Stimulated activated CD4-positive, alpha-beta T cell treated with anti-CD3 and anti-CD28 coated beads, TNF-alpha, amount 100 ng/mL, for 1 hour (primary cell): ENCODE results near the gene LHPP.

Experiments
- DNase-seq, 3 donors: peaks; one replicate each; pipeline ENCODE4 v3.0.0-alpha.2; 2020; ENCODE audit warnings: low read depth in 3 of 3, low spot score in 1 of 3

The LHPP gene

GRCh38 chr10:124447751-124448466 is 13.7 kb upstream of the LHPP start:
- no peak for DNase-seq

DNA sequence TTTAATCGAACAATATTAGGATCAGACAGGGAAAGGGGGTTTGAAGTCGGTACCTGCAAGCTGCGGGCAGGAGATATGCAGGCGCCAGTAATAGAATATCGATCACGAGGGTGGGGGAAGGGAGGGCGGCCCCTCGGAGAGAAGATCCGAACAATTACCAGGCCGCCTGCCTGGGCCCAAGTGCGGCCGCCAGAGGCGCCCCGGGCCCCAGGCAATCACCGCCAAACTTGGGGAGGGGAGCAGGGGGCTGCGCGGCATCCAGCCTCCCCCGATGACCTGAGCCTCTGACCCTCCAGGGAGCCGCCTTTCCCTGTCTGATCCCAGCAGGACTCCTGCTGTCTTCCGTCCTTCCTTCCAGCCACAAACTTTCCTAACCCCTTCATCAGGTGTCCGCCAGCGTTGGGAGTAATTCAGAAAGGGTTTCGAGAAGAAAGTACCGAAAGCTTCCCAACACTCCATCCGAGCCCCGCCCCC is 12.9 kb upstream of the LHPP start:
- no peak for DNase-seq

DNA sequence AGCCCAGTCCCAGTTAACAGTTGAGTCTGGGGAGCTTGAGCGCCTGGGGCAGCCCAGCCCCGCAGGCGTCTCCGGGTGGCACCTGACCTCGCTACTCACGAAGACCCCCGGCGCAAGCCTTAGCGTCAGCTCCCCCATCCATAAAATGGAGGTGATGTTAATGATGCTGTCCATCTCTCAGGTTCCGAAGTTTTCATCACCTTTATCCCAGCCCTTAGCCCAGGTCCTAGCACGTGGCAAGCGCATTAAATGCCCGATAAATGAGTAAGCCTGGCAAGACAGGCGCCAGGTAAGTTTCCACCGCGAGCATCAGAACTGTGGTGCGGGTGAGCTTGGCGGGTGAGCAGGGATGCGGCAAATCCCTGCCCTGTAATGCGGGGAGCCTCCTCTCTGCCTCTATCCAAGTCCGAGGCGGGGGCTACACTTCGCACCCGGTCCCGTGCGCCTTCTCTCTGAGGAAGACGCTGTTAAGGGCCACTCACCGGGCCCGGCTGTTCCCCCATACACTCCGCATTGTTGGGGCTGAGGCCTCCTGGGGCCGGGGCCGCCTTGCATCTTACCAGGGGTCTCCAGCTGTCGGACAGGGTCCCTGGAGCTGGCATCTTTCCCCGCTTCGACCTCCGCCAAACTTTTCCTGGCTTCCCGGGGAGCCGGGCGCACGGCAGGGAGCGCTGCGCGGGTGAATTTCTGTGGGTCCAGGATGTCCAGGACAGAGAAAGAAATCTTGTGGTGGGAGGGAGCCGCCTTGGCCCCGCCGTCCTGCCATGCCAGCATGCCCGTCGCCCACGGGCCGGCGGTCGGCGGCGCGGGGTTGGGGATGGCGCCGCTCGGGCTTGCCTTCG is 12.2 kb upstream of the LHPP start:
- no peak for DNase-seq

- DNase-seq = no peak
Measured at GRCh38 chr10:124450012-124450782, 11.4 kb upstream of the LHPP start, which contains the start of gene NKX1-2. TSS of gene NKX1-2 (minus strand) at chr10:124450035. CDS start at chr10:124449943, 92 bp downstream.

- DNase-seq = no peak
Measured at GRCh38 chr10:124450783-124451057, 10.9 kb upstream of the LHPP start.

GRCh38 chr10:124451276-124451675 is 10.3 kb upstream of the LHPP start:
- no peak for DNase-seq

DNA sequence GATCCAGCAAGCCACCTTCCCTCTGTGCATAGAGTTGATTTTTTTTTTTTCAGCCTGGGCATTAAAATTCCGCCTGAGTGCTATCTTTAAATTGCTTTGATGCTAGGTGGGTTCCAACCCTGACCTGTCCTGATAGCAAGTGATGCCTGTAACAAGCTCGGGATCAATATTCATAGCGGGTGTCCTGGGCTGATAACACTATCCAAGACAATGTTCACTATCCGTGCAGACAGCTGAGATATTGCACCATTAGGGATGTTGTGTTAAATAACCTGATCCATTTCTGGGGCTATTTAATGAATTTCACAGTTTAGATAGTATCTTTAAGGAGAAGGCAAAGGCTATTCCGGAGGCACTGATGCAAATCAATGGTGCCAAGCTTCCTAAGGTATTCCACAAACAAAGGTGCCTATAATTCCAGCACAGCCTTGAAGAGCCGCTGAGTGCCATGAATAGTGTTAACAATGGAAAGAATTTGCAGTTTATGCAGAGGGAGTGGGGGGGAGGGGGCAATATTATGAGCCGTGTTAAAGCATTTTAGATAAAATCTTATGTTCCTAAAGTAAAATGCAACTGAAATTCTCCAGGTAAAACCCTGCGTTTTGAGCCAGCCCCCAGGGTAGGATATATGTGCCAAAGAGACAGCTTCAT is 7.5 kb upstream of the LHPP start:
- DNase-seq = no peak

GRCh38 chr10:124455441-124455840 is 6.2 kb upstream of the LHPP start:
- DNase-seq = no peak

DNA sequence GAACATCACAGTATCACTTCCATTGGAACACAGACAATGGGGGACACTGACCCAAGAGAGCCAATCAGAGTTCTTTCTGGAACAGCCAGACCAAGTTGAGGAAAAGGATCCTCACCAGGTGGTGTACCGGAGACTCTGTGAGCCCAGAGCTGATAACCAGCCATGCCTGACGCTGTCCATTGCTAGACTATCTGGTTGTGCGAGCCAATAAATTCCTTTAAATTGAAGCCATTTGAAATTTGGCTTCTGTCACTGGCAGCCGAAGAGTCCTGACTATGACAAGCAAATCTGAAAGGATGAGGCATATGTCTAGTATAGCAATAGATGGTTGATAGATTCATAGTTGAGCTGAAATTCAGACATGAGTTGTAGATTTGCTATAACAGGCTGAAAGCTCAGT is 3.1 kb upstream of the LHPP start:
- no peak for DNase-seq

- no peak for DNase-seq
Measured at GRCh38 chr10:124458889-124459288, 2.7 kb upstream of the LHPP start.

DNA sequence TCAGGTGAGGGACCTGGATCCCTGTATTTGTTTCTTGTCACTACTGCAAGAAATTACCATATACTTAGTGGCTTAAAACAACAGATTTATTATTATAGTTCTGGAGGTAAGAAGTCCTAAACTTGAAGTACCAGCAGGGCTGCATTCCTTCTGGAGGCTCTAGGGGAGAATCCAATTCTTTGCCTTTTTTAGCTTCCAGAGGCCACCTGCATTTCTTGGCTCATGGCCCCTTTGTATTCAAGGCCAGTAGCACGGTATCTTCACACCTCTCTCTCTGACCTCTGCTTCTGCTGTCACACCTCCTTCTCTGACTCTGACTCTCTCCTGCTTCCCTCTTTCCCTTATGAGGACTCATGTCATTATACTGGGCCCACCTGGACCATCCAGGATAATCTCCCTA is 2.2 kb upstream of the LHPP start:
- no peak for DNase-seq

DNA sequence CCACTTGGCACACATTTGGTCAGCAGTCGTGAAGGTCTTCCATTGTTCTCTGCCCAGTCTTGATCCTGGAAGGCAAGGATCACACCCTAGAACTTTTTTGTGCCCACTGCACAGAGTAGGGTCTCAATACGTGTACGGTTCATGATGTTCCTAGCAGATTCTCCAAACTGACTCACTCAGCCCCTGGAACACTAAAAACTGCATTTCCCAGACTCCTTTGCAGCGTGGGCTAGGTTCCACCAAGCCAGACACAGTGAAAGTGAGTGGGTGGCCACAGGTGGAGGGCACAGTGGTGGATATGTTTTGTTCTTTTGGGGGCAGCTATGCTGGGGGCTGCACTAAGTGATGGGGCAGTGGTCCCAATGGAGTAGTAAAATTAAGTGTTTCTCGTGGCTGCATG is 1.5 kb upstream of the LHPP start:
- no peak for DNase-seq

GRCh38 chr10:124462348-124462695 is 699 bp downstream of the LHPP start:
- no peak for DNase-seq

DNA sequence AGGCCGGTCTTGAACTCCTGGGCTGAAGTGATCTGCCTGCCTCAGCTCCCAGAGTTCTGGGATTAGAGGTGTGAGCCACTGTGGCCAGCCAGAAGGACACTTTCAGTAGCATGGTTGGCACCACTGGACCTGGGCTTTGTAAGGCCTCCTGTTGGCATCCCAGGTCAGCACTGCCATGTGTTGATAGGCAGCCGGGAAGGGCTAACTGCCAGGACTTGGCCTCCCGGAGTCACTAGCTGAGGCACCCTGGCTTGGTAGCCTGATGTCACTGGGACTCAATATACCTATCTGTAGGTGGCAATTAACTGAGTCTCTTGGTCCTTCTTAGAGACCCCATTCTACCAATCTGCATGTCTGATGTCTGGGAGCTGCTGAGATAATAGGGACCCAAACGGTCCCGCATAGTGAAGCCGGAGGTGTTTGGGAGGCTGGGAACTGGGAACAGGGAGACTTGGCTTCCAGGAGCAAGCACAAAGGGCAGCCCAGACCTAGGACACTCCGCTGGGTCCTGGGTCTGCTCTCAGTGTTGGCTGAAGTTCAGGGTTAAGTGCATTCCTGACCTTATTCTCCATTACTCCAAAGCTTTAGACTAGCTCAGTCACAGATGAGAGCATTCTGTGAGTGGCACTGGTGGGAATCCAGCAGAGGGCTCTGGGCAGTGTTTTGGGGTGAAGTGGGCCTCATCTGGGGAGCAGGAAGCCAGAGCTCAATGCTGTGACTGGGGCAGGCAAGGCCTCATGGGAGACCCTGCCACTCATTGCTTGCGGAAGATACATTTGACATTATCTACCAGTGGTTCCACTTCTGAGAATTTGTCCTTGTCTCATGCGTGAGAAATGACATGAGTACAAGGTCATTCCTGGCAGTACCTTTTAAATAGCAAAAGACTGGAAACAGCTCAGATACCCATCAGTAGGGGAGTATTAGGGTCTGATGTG is 2.7 kb downstream of the LHPP start:
- no peak for DNase-seq

DNA sequence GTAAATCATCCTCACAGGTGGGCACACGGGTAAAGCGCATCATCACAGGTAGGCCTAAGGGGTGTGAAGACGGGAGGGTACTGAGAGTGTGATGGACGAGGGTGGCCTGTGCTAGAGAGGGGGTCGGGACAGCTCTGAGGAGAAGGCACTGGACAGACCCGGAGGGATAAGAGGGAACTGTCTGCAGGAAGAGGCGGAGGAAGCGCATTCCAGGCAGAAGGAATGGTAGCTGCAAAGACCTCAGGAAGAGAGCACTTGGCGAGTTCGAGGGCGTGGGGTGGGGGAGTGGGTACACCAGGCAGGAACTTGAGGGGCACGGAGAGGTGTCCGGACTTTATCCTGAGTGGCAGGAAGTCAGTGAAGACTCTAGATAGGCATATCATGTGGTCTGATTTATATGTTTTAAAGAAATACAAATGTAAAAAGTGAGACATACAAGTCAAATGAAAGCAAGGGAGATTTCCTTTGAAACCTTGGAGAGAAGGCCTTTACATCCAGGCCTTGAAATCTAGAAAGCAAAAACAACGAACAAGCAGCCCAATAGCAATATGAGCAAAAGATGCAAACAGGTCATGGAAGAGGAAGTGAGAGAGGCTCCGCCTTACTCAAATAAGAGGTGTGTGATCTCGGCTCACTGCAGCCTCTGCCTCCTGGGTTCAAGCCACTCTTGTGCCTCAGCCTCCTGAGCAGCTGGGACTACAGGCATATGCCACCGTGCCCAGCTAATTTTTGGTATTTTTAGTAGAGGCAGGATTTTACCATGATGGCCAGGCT is 3.6 kb downstream of the LHPP start:
- DNase-seq = no peak

- DNase-seq = no peak
Measured at GRCh38 chr10:124465777-124466488, 4.3 kb downstream of the LHPP start.

GRCh38 chr10:124467165-124467564 is 5.5 kb downstream of the LHPP start:
- no peak for DNase-seq

GRCh38 chr10:124468624-124469023 is 7.0 kb downstream of the LHPP start:
- no peak for DNase-seq

DNA sequence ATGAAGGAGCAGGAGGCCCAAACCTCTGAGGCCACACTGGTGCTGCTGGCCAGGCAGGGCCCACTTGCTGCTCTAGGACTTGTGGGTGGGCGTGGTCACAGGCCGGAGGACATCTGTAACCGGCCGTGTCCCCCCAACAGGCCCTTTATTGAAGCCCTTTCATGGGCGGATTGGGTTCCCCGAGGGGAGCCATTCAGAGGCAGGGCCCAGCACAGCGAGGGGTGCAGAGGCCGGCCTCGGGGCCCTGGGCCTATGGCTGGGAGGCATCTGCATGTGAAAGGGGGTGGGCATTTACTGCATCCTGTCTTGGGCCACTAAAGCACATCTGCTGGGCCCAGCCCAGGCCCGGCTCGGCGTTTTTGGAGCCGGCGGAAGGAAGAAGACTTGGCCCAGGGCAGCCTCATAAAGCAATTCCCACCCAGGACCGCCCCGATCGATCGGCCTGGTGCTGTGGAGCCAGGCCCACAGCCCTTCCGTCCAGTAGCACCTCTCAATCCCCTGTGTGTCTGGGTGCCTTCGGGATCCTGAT is 8.4 kb downstream of the LHPP start:
- DNase-seq = no peak
